Right lobe of liver (tissue), 6 donors: ENCODE results near the gene ARHGEF10L. TPM values are rescaled to one million over a fixed set of nuclear protein-coding genes. Genes with fewer than 3 reads are reported as not detected.

Source experiments
- ATAC-seq, 4 donors: fragments of 200-7000 bp; cut with Tn5 transposase; one replicate each; pipeline ENCODE4 v1.9.1; 2020; ENCODE audit warnings: mild to moderate bottlenecking in 4 of 4, moderate library complexity in 4 of 4
- DNase-seq, 3 donors: peaks; one replicate each; pipeline ENCODE4 v3.0.0-alpha.2; 2020
- H3K27ac ChIP-seq, 3 donors: fragments of 200-600 bp; one replicate each; pipeline ENCODE4 v1.8.0; 2022
- H3K27me3 ChIP-seq, 2 donors: fragments of 200-600 bp; one replicate each; pipeline ENCODE4 v1.8.0; 2022
- H3K36me3 ChIP-seq, 4 donors: fragments of 200-600 bp; sonication (generic) in 1 of 4; one replicate each; pipeline versions ENCODE4 v1.5.1 to v1.8.0; 2017 to 2022; ENCODE audit warnings: control low read depth in 1 of 4
- H3K4me1 ChIP-seq, 4 donors: fragments of 200-600 bp; sonication (generic) in 1 of 4; one replicate each; pipeline versions ENCODE4 v1.5.1 to v1.8.0; 2017 to 2022; ENCODE audit warnings: control low read depth in 1 of 4
- H3K4me3 ChIP-seq, 3 donors: fragments of 200-600 bp; one replicate each; pipeline ENCODE4 v1.8.0; 2022
- H3K9me3 ChIP-seq, 4 donors: fragments of 200-600 bp; sonication (generic) in 1 of 4; one replicate each; pipeline versions ENCODE4 v1.5.1 to v1.8.0; 2017 to 2022; ENCODE audit warnings: control low read depth in 1 of 4
- POLR2A ChIP-seq: fragments of 450-650 bp; IDR thresholded peaks from one replicate; pipeline ENCODE4 v1.6.1; 2017; ENCODE audit warnings: antibody characterized with exemption, mild to moderate bottlenecking
- WGBS: methylation state at CpG from one replicate; pipeline ENCODE4 v1.1.6; 2018; ENCODE audit warnings: low coverage, low lambda C conversion rate; ENCODE audit not compliant: insufficient coverage; ENCODE audit errors: missing lambda C conversion rate; 5-methylcytosine and 5-hydroxymethylcytosine counted together
- intact Hi-C, 2 donors: fragments of 100-400 bp; cut with DNase I; formaldehyde crosslinking; loops; one replicate each; pipeline versions ENCODE4 v1.11.2 to v1.14.1; 2022
- total RNA-seq, 6 experiments: library from RNA; depleted of rRNA in 2 of 6; stranded (reverse); fragments of >200 nt in 2 of 6; fragmentation: NEBNext Ultra II Directional in 3 of 6; extraction: Animal tissue kit (Norgen Biotek cat#: 25700) in 3 of 6; gene quantifications; one replicate each; pipeline versions ENCODE4 v1.1.0 to v1.2.4, GENCODE V29; 2016 to 2023
- TF ChIP-seq, protein P1 (sequence below), 4 donors: fragments of 200-600 bp in 3 of 4; fragments of 450-650 bp in 1 of 4; IDR thresholded peaks; one replicate each; pipeline versions ENCODE4 v1.5.1 to v1.8.0; 2016 to 2022; ENCODE audit warnings: antibody characterized with exemption in 4 of 4, mild to moderate bottlenecking in 2 of 4
- donor health status: DM: no; HTN: yes; CAD: no.
- donor health status: DM: no; HTN: no; CAD: no.
- donor health status: DM: no; HTN: no; CAD: no.
- donor health status: DM: no; HTN: yes; CAD: no.
- donor health status: DM: no; HTN: yes; CAD: no.

The ARHGEF10L gene
- total RNA-seq, 6 experiments from 2014 or later: 59.7 to 124 (median 87.4) TPM

- TF ChIP-seq POLR2A: no peak
- TF ChIP-seq, protein P1, sequence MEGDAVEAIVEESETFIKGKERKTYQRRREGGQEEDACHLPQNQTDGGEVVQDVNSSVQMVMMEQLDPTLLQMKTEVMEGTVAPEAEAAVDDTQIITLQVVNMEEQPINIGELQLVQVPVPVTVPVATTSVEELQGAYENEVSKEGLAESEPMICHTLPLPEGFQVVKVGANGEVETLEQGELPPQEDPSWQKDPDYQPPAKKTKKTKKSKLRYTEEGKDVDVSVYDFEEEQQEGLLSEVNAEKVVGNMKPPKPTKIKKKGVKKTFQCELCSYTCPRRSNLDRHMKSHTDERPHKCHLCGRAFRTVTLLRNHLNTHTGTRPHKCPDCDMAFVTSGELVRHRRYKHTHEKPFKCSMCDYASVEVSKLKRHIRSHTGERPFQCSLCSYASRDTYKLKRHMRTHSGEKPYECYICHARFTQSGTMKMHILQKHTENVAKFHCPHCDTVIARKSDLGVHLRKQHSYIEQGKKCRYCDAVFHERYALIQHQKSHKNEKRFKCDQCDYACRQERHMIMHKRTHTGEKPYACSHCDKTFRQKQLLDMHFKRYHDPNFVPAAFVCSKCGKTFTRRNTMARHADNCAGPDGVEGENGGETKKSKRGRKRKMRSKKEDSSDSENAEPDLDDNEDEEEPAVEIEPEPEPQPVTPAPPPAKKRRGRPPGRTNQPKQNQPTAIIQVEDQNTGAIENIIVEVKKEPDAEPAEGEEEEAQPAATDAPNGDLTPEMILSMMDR (IDR thresholded peaks at IDR 0.05): no peak
Measured at GRCh38 chr1:17735348-17735747, 195.8 kb downstream of the ARHGEF10L start.

GRCh38 chr1:17735793-17736192 lies 196.3 kb downstream of the ARHGEF10L start:
- WGBS: 18% methylated on average over 3 of the region's 7 CpGs
- intact Hi-C loops: no loop called here
- no peaks in the 10 kb centered on the region for H3K4me1 ChIP-seq
- no peak for DNase-seq
- no peaks in the 10 kb centered on the region for H3K27me3 ChIP-seq
- TF ChIP-seq, protein P1 (IDR thresholded peaks at IDR 0.05): no peak
- no peak overlapping the region for H3K4me3 ChIP-seq
- H3K27ac ChIP-seq: no peak overlapping the region
- H3K9me3 ChIP-seq: no peaks in the 10 kb centered on the region
- peak; percentile 49 to 76 (median 56) for ATAC-seq
- no peaks in the 10 kb centered on the region for H3K36me3 ChIP-seq

More at GRCh38 chr1:17735348-17735747, 195.8 kb downstream of the ARHGEF10L start:
- no peak for DNase-seq
- H3K36me3 ChIP-seq: no peaks in the 10 kb centered on the region
- 67% methylated on average over 1 of the region's 2 CpGs for WGBS
- H3K4me1 ChIP-seq: no peaks in the 10 kb centered on the region
- no peak overlapping the region for H3K27ac ChIP-seq
- no peaks in the 10 kb centered on the region for H3K27me3 ChIP-seq
- H3K9me3 ChIP-seq: no peaks in the 10 kb centered on the region
- intact Hi-C loops: no loop called here
- no peak overlapping the region for H3K4me3 ChIP-seq
- no peak for ATAC-seq

GRCh38 chr1:17736625-17737024 lies 197.1 kb downstream of the ARHGEF10L start:
- no peak for DNase-seq
- 37% methylated on average over 5 of the region's 6 CpGs for WGBS
- TF ChIP-seq, protein P1 (IDR thresholded peaks at IDR 0.05): no peak
- no peak for TF ChIP-seq POLR2A
- H3K9me3 ChIP-seq: no peaks in the 10 kb centered on the region
- intact Hi-C loops: no loop called here
- ATAC-seq: no peak
- no peak overlapping the region for H3K4me3 ChIP-seq
- no peaks in the 10 kb centered on the region for H3K27me3 ChIP-seq
- no peak overlapping the region for H3K27ac ChIP-seq
- H3K4me1 ChIP-seq: no peaks in the 10 kb centered on the region
- no peaks in the 10 kb centered on the region for H3K36me3 ChIP-seq

DNA sequence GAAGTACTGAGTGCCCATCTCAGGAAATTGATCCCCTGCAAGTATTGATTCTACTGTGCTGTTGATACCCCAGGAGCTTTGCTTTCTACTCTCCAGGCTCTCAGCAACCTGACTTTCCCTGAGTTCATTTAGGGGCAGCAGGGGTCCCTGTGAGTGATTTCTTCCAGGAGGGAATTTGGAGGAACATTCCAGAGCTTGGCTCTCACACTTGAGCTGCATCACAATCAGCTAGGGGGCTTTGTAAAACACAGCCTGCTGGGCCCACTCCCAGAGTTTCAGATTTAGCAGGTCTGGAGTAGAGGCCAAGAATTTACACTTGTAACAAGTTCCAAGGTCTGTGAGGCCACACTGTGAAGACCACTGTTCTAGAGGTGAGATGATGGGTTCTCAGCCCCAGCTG lies 199.6 kb downstream of the ARHGEF10L start:
- Histone ChIP-seq H3K4me1 (no peaks in the 10 kb centered on the region), H3K27ac (no peak overlapping the region), H3K36me3 (no peaks in the 10 kb centered on the region), H3K4me3 (no peak overlapping the region), H3K9me3 (no peaks in the 10 kb centered on the region), H3K27me3 (no peaks in the 10 kb centered on the region)
- TF ChIP-seq, protein P1 (IDR thresholded peaks at IDR 0.05): no peak
- TF ChIP-seq POLR2A: no peak
- DNase-seq: no peak
- no peak for ATAC-seq
- intact Hi-C loops: no loop called here

GRCh38 chr1:17741052-17741451 lies 201.6 kb downstream of the ARHGEF10L start:
- H3K36me3 ChIP-seq: no peaks in the 10 kb centered on the region
- no peak for DNase-seq
- H3K27ac ChIP-seq: no peak overlapping the region
- no peaks in the 10 kb centered on the region for H3K27me3 ChIP-seq
- no peak overlapping the region for H3K4me3 ChIP-seq
- H3K9me3 ChIP-seq: no peaks in the 10 kb centered on the region
- intact Hi-C loops: no loop called here
- TF ChIP-seq, protein P1 (IDR thresholded peaks at IDR 0.05): no peak
- TF ChIP-seq POLR2A: no peak
- ATAC-seq: no peak
- H3K4me1 ChIP-seq: no peaks in the 10 kb centered on the region
- WGBS: 57% methylated on average over 5 of the region's 5 CpGs
